NCI-H2227 (cell line): ENCODE data around the gene ZMPSTE24.

ENCODE experiments used
- DNase-seq: peaks from one replicate; lab custom pipeline; 2025; ENCODE audit not compliant: unreplicated experiment; lab: John Stamatoyannopoulos, UW

ZMPSTE24 gene

GRCh38 chr1:40303051-40303771, 45.2 kb downstream of the ZMPSTE24 start:
- DNase-seq, result no peak

GRCh38 chr1:40303790-40304189, 45.8 kb downstream of the ZMPSTE24 start:
- DNase-seq, result no peak

- no peak for DNase-seq
These were observed 47.4 kb downstream of the ZMPSTE24 start for GRCh38 chr1:40305451-40305850.

GRCh38 chr1:40305871-40306270, 47.8 kb downstream of the ZMPSTE24 start:
- no peak for DNase-seq

GRCh38 chr1:40306296-40306695, 48.3 kb downstream of the ZMPSTE24 start:
- no peak for DNase-seq

- DNase-seq, result no peak
These were observed 49.1 kb downstream of the ZMPSTE24 start for GRCh38 chr1:40307186-40307585.

GRCh38 chr1:40308036-40308727, 50.1 kb downstream of the ZMPSTE24 start:
- no peak for DNase-seq

GRCh38 chr1:40309374-40310128, 51.5 kb downstream of the ZMPSTE24 start:
- DNase-seq, result no peak

GRCh38 chr1:40310129-40310461, 52.1 kb downstream of the ZMPSTE24 start:
- DNase-seq, result no peak

GRCh38 chr1:40310983-40311642, 53.1 kb downstream of the ZMPSTE24 start:
- DNase-seq, result no peak

GRCh38 chr1:40311692-40312091, 53.7 kb downstream of the ZMPSTE24 start:
- no peak for DNase-seq

GRCh38 chr1:40312238-40313205, 54.5 kb downstream of the ZMPSTE24 start:
- no peak for DNase-seq

- DNase-seq, result no peak
These were observed 55.4 kb downstream of the ZMPSTE24 start for GRCh38 chr1:40313329-40313957.

GRCh38 chr1:40313958-40314720, 56.1 kb downstream of the ZMPSTE24 start:
- no peak for DNase-seq

GRCh38 chr1:40314721-40315238, 56.7 kb downstream of the ZMPSTE24 start:
- no peak for DNase-seq

GRCh38 chr1:40315239-40315794, 57.3 kb downstream of the ZMPSTE24 start:
- DNase-seq, result peak; percentile 89

GRCh38 chr1:40315795-40316594, 58.0 kb downstream of the ZMPSTE24 start:
- peak; percentile 55 for DNase-seq
